SH-SY5Y (cell line): ENCODE data around the gene EGFLAM.

Source experiments
- GATA2 ChIP-seq: IDR thresholded peaks from 2 replicates; pipeline ENCODE4 v1.6.1; 2011; ENCODE audit warnings: mild to moderate bottlenecking, low read depth, low read length
- GATA3 ChIP-seq: IDR thresholded peaks from 2 replicates; pipeline ENCODE4 v1.6.1; 2011; ENCODE audit warnings: low read depth, mild to moderate bottlenecking, low read length, moderate library complexity

GRCh38 chr5:38426986-38427950 lies 168.9 kb downstream of the EGFLAM start:
- no peak for TF ChIP-seq GATA2
- no peak for TF ChIP-seq GATA3
